ENCODE results near the gene CLIC4.

The CLIC4 gene

GRCh38 chr1:24743404-24744211 is 1.6 kb upstream of the CLIC4 start:
- Histone ChIP-seq H3K4me1 (ENCODE audit: low read depth, poor library complexity, severe bottlenecking) (peaks cover 45% of the 10 kb centered on the region), H3K27me3 (ENCODE audit: insufficient read depth, low read depth) (no peaks in the 10 kb centered on the region), H4K20me1 (ENCODE audit: insufficient read depth) (no peaks in the 10 kb centered on the region), H3K9ac (peak overlapping the region; percentile 61; the same call in 1 of the 2 replicates), H3K36me3 (ENCODE audit: insufficient read depth) (no peaks in the 10 kb centered on the region), H3K4me3 (IDR thresholded peaks at IDR 0.05; ENCODE audit: insufficient read depth, low read depth, low read length) (no peak overlapping the region), H2AFZ (ENCODE audit: low read depth) (peak overlapping the region; percentile 45; the same call in 1 of the 2 replicates), H3K4me2 (peak overlapping the region; percentile 99), H3K79me2 (ENCODE audit: insufficient read depth, low read depth) (peaks cover 28% of the 10 kb centered on the region), H3K27ac (peak overlapping the region; percentile 84)
- TF ChIP-seq CTCF (conservative IDR thresholded peaks at IDR 0.05; ENCODE audit: low read depth, low read length) = no peak

- Histone ChIP-seq H3K27ac (peak overlapping the region; percentile 81), H3K4me2 (peak overlapping the region; percentile 93), H3K36me3 (ENCODE audit: insufficient read depth) (no peaks in the 10 kb centered on the region), H4K20me1 (ENCODE audit: insufficient read depth) (no peaks in the 10 kb centered on the region), H3K27me3 (ENCODE audit: insufficient read depth, low read depth) (no peaks in the 10 kb centered on the region), H3K79me2 (ENCODE audit: insufficient read depth, low read depth) (peaks cover 51% of the 10 kb centered on the region), H2AFZ (ENCODE audit: low read depth) (peak overlapping the region; percentile 50; the same call in 1 of the 2 replicates), H3K9ac (peak overlapping the region; percentile 67), H3K4me3 (IDR thresholded peaks at IDR 0.05; ENCODE audit: insufficient read depth, low read depth, low read length) (peak overlapping the region; percentile 87), H3K4me1 (ENCODE audit: low read depth, poor library complexity, severe bottlenecking) (peaks cover 68% of the 10 kb centered on the region)
- no peak for TF ChIP-seq CTCF (conservative IDR thresholded peaks at IDR 0.05; ENCODE audit: low read depth, low read length)
Observed at GRCh38 chr1:24745711-24746413, 615 bp downstream of the CLIC4 start.

- H2AFZ ChIP-seq (ENCODE audit: low read depth) = no peak overlapping the region
- H3K27me3 ChIP-seq (ENCODE audit: insufficient read depth, low read depth) = no peaks in the 10 kb centered on the region
- no peak for TF ChIP-seq CTCF (conservative IDR thresholded peaks at IDR 0.05; ENCODE audit: low read depth, low read length)
- peaks cover 76% of the 10 kb centered on the region for H3K79me2 ChIP-seq (ENCODE audit: insufficient read depth, low read depth)
- peaks cover 6% of the 10 kb centered on the region for H4K20me1 ChIP-seq (ENCODE audit: insufficient read depth)
- peak overlapping the region; percentile 50 for H3K9ac ChIP-seq
- no peaks in the 10 kb centered on the region for H3K36me3 ChIP-seq (ENCODE audit: insufficient read depth)
- H3K4me2 ChIP-seq = peak overlapping the region; percentile 93
- peak overlapping the region; percentile 81 for H3K27ac ChIP-seq
- H3K4me3 ChIP-seq (IDR thresholded peaks at IDR 0.05; ENCODE audit: insufficient read depth, low read depth, low read length) = no peak overlapping the region
- H3K4me1 ChIP-seq (ENCODE audit: low read depth, poor library complexity, severe bottlenecking) = peaks cover 68% of the 10 kb centered on the region
Observed at GRCh38 chr1:24748191-24749121, 3.2 kb downstream of the CLIC4 start.

GRCh38 chr1:24749252-24749651 is 4.0 kb downstream of the CLIC4 start:
- Histone ChIP-seq H3K27me3 (ENCODE audit: insufficient read depth, low read depth) (no peaks in the 10 kb centered on the region), H3K4me2 (peak overlapping the region; percentile 93), H3K27ac (peak overlapping the region; percentile 81), H2AFZ (ENCODE audit: low read depth) (no peak overlapping the region), H3K79me2 (ENCODE audit: insufficient read depth, low read depth) (peaks cover 84% of the 10 kb centered on the region), H3K4me1 (ENCODE audit: low read depth, poor library complexity, severe bottlenecking) (peaks cover 61% of the 10 kb centered on the region), H3K9ac (peak overlapping the region; percentile 50; the same call in 1 of the 2 replicates), H3K4me3 (IDR thresholded peaks at IDR 0.05; ENCODE audit: insufficient read depth, low read depth, low read length) (no peak overlapping the region), H4K20me1 (ENCODE audit: insufficient read depth) (peaks cover 14% of the 10 kb centered on the region), H3K36me3 (ENCODE audit: insufficient read depth) (no peaks in the 10 kb centered on the region)
- no peak for TF ChIP-seq CTCF (conservative IDR thresholded peaks at IDR 0.05; ENCODE audit: low read depth, low read length)
